Ascending aorta (tissue), 2 donors: ENCODE measurements around the gene AHCYL1. TPM values are rescaled to one million over a fixed set of nuclear protein-coding genes. Genes with fewer than 3 reads are reported as not detected.
"Not testable (repeated sequence)": the region's sequence is repeated elsewhere in the genome, so short reads cannot be mapped to it uniquely, and the experiment has no call there.

Experiments used
- DNase-seq, 2 donors: peaks; one replicate each; pipeline ENCODE4 v3.0.0-alpha.2; 2019; ENCODE audit warnings: low spot score in 2 of 2
- H3K27ac ChIP-seq, 2 donors: fragments of 200-600 bp; sonication (generic); one replicate each; pipeline ENCODE4 v1.5.1; 2016 to 2017; ENCODE audit warnings: mild to moderate bottlenecking in 1 of 2
- H3K27me3 ChIP-seq: fragments of 200-600 bp; sonication (generic); one replicate; pipeline ENCODE4 v1.5.1; 2017
- H3K36me3 ChIP-seq, 2 donors: fragments of 200-600 bp; sonication (generic); one replicate each; pipeline ENCODE4 v1.5.1; 2016
- H3K4me1 ChIP-seq, 2 donors: fragments of 200-600 bp; sonication (generic); one replicate each; pipeline ENCODE4 v1.5.1; 2016 to 2017; ENCODE audit warnings: mild to moderate bottlenecking in 1 of 2
- H3K4me3 ChIP-seq, 2 donors: fragments of 200-600 bp; sonication (generic); one replicate each; pipeline ENCODE4 v1.5.1; 2016 to 2017; ENCODE audit warnings: mild to moderate bottlenecking in 1 of 2
- H3K9me3 ChIP-seq, 2 donors: fragments of 200-600 bp; sonication (generic); one replicate each; pipeline ENCODE4 v1.5.1; 2016
- CTCF ChIP-seq, 3 experiments: fragments of 200-600 bp in 2 of 3; fragments of 450-650 bp in 1 of 3; sonication (generic) in 2 of 3; IDR thresholded peaks; one replicate each; pipeline ENCODE4 v1.5.1; 2016 to 2019; ENCODE audit warnings: antibody characterized with exemption in 3 of 3, mild to moderate bottlenecking in 1 of 3, moderate library complexity in 1 of 3
- intact Hi-C: fragments of 100-400 bp; cut with DNase I; formaldehyde crosslinking; loops from one replicate; pipeline ENCODE4 v1.15.1; 2023
- total RNA-seq: library from RNA; depleted of rRNA; stranded (reverse); fragments of >200 nt; gene quantifications from one replicate; pipeline ENCODE4 v1.1.0, GENCODE V29; 2016

The AHCYL1 gene
- total RNA-seq, 1 donor from 2014 or later: 49.1 TPM

- Histone ChIP-seq H3K27me3 (no peaks in the 10 kb centered on the region), H3K9me3 (no peaks in the 10 kb centered on the region), H3K4me1 (no peaks in the 10 kb centered on the region), H3K4me3 (no peak overlapping the region), H3K36me3 (peaks cover 72 to 96% of the 10 kb centered on the region in 2 donors), H3K27ac (no peak overlapping the region)
- DNase-seq: no peak
- TF ChIP-seq CTCF (IDR thresholded peaks at IDR 0.05): no peak
- intact Hi-C loops: no loop called here
These were observed 33.2 kb downstream of the AHCYL1 start for GRCh38 chr1:110017792-110018191.

- peaks cover 66 to 96% of the 10 kb centered on the region in 2 donors for H3K36me3 ChIP-seq
- H3K9me3 ChIP-seq: no peaks in the 10 kb centered on the region
- intact Hi-C loops: no loop called here
- H3K27me3 ChIP-seq: no peaks in the 10 kb centered on the region
- no peak overlapping the region for H3K4me3 ChIP-seq
- DNase-seq: no peak
- no peak overlapping the region for H3K27ac ChIP-seq
- no peaks in the 10 kb centered on the region for H3K4me1 ChIP-seq
- TF ChIP-seq CTCF (IDR thresholded peaks at IDR 0.05): no peak
These were observed 33.8 kb downstream of the AHCYL1 start for GRCh38 chr1:110018396-110018795.

- intact Hi-C loops: no loop called here
- H3K36me3 ChIP-seq: peaks cover 60 to 92% of the 10 kb centered on the region in 2 donors
- no peaks in the 10 kb centered on the region for H3K27me3 ChIP-seq
These were observed 35.2 kb downstream of the AHCYL1 start for GRCh38 chr1:110019770-110020169.

GRCh38 chr1:110021285-110021684 lies 36.7 kb downstream of the AHCYL1 start:
- intact Hi-C loops: no loop called here
- Histone ChIP-seq H3K27ac (no peak overlapping the region), H3K4me1 (no peaks in the 10 kb centered on the region), H3K27me3 (no peaks in the 10 kb centered on the region), H3K36me3 (peaks cover 47 to 79% of the 10 kb centered on the region in 2 donors), H3K9me3 (no peaks in the 10 kb centered on the region), H3K4me3 (no peak overlapping the region)
- TF ChIP-seq CTCF (IDR thresholded peaks at IDR 0.05): no peak
- DNase-seq: no peak

More at GRCh38 chr1:110019770-110020169, 35.2 kb downstream of the AHCYL1 start:
- DNase-seq: no peak
- Histone ChIP-seq H3K9me3 (no peaks in the 10 kb centered on the region), H3K4me3 (no peak overlapping the region), H3K27ac (no peak overlapping the region), H3K4me1 (no peaks in the 10 kb centered on the region)
- no peak for TF ChIP-seq CTCF (IDR thresholded peaks at IDR 0.05)

GRCh38 chr1:110024613-110025012 lies 40.0 kb downstream of the AHCYL1 start:
- no peaks in the 10 kb centered on the region for H3K9me3 ChIP-seq
- intact Hi-C loops: no loop called here
- H3K36me3 ChIP-seq: peaks cover 14 to 46% of the 10 kb centered on the region in 2 donors
- no peak overlapping the region for H3K27ac ChIP-seq
- H3K4me1 ChIP-seq: no peaks in the 10 kb centered on the region
- no peak for TF ChIP-seq CTCF (IDR thresholded peaks at IDR 0.05)
- H3K4me3 ChIP-seq: no peak overlapping the region
- DNase-seq: no peak
- no peaks in the 10 kb centered on the region for H3K27me3 ChIP-seq

GRCh38 chr1:110030687-110031086 lies 46.1 kb downstream of the AHCYL1 start:
- H3K4me3 ChIP-seq: peak overlapping the region in 1 of 2 donors; percentile 12
- H3K4me1 ChIP-seq, H3K27ac ChIP-seq, H3K27me3 ChIP-seq, DNase-seq, H3K9me3 ChIP-seq, H3K36me3 ChIP-seq: not testable (repeated sequence)
- intact Hi-C loops: loop anchor here (10.0 kb wide), 2 partner anchors 304 to 1216 kb away; partner anchors contain the start of gene RBM15
